22Rv1 (cell line): ENCODE measurements around the gene ZNF649.
A peak's percentile ranks its signal among the peaks of the same experiment; 100 is the strongest.
"Not testable (repeated sequence)": the region's sequence is repeated elsewhere in the genome, so short reads cannot be mapped to it uniquely, and the experiment has no call there.

Source experiments
- H3K27ac ChIP-seq: fragments of 450-650 bp; 2 replicates; pipeline ENCODE4 v1.5.1; 2017
- CTCF ChIP-seq: fragments of 450-650 bp; IDR thresholded peaks from 2 replicates; pipeline ENCODE4 v1.5.1; 2017; ENCODE audit warnings: mild to moderate bottlenecking
- ZFX ChIP-seq: fragments of 450-650 bp; IDR thresholded peaks from 2 replicates; pipeline ENCODE4 v1.6.1; 2017; ENCODE audit warnings: antibody characterized with exemption, borderline replicate concordance

ZNF649 gene

GRCh38 chr19:51926784-51927741 lies 22.2 kb upstream of the ZNF649 start, which contains the start of gene ZNF613:
ZNF613 (plus strand) TSS chr19:51927472; CDS start chr19:51936221, 8,749 bp downstream.
- TF ChIP-seq CTCF = peak; percentile 29
- TF ChIP-seq ZFX = no peak
- peak within 1 kb of the TSS; percentile 81 for H3K27ac ChIP-seq

- no peak for TF ChIP-seq CTCF
- TF ChIP-seq ZFX = no peak
- peak overlapping the region; percentile 81 for H3K27ac ChIP-seq
Measured at GRCh38 chr19:51926426-51926783, 21.6 kb upstream of the ZNF649 start.

GRCh38 chr19:51921949-51922348 lies 17.1 kb upstream of the ZNF649 start:
- no peak for TF ChIP-seq CTCF
- TF ChIP-seq ZFX = no peak

GRCh38 chr19:51919606-51920005 lies 14.8 kb upstream of the ZNF649 start:
- no peak for TF ChIP-seq ZFX
- TF ChIP-seq CTCF = no peak
- H3K27ac ChIP-seq = no peak overlapping the region

More at GRCh38 chr19:51921949-51922348, 17.1 kb upstream of the ZNF649 start:
- H3K27ac ChIP-seq = no peak overlapping the region

GRCh38 chr19:51916167-51916566 lies 11.3 kb upstream of the ZNF649 start:
- TF ChIP-seq CTCF (no peak), ZFX (no peak)
- no peak overlapping the region for H3K27ac ChIP-seq

- no peak overlapping the region for H3K27ac ChIP-seq
- TF ChIP-seq ZFX = no peak
Measured at GRCh38 chr19:51915324-51915867, 10.6 kb upstream of the ZNF649 start.

- not testable (repeated sequence) for H3K27ac ChIP-seq
Measured at GRCh38 chr19:51907981-51908380, 3.2 kb upstream of the ZNF649 start.

GRCh38 chr19:51906108-51906507 lies 1.3 kb upstream of the ZNF649 start:
- H3K27ac ChIP-seq = peak overlapping the region; percentile 38; the same call in 1 of the 2 replicates

- H3K27ac ChIP-seq = peak overlapping the region; percentile 38; the same call in 1 of the 2 replicates
Measured at GRCh38 chr19:51905639-51906038, 822 bp upstream of the ZNF649 start.
